ENCODE data around the gene PCGF3. TPM values are rescaled to one million over a fixed set of nuclear protein-coding genes. Genes with fewer than 3 reads are reported as not detected.

Gene PCGF3
- total and polyA plus RNA-seq, 9 of the 15 experiments (the other 6 are each of a cell fraction or from before 2014, with no cell fraction given), result 2.6 to 46.1 (median 20.3) TPM

GRCh38 chr4:762211-763190, 56.9 kb downstream of the PCGF3 start (continued):
- TF ChIP-seq CHD7 (IDR thresholded peaks at IDR 0.05; ENCODE audit: low read depth, low read length), result peak; percentile 32
- TF ChIP-seq SP2 (IDR thresholded peaks at IDR 0.05; ENCODE audit: extremely low read depth, low read depth, low read length, poor library complexity, severe bottlenecking), result no peak
- no peak for TF ChIP-seq ZNF124 (CRISPR knock-in tag; IDR thresholded peaks at IDR 0.05)
- peak; percentile 57 for TF ChIP-seq POLR2G (IDR thresholded peaks at IDR 0.05; ENCODE audit: low read depth, low read length)
- no peak for TF ChIP-seq SMARCB1 (IDR thresholded peaks at IDR 0.05; ENCODE audit: insufficient read length, low read depth)
- peak; percentile 39 for TF ChIP-seq MEIS2 (IDR thresholded peaks at IDR 0.05; ENCODE audit: partially characterized antibody)
- no peak for TF ChIP-seq JUN (IDR thresholded peaks at IDR 0.05; ENCODE audit: borderline replicate concordance, low read depth, low read length)
- no peak for TF ChIP-seq JUN (CRISPR knock-in tag; IDR thresholded peaks at IDR 0.05; ENCODE audit: borderline replicate concordance)
- no peak for TF ChIP-seq BRCA1 (IDR thresholded peaks at IDR 0.05)
- no peak for TF ChIP-seq BRCA1 (CRISPR knock-in tag; IDR thresholded peaks at IDR 0.05)
- 0 out of 2 replicates have a peak, but pooled peaks have one; percentile 10 for TF ChIP-seq POLR2A (conservative IDR thresholded peaks at IDR 0.05)

Measured in K562 (cell line).